SHP77 (cell line): Measurements from ENCODE around the gene CDKN2B-AS1.

Experiments used
- DNase-seq, 2 experiments: peaks; one replicate each; lab custom pipeline; 2025; lab: John Stamatoyannopoulos, UW

CDKN2B-AS1 gene

DNA sequence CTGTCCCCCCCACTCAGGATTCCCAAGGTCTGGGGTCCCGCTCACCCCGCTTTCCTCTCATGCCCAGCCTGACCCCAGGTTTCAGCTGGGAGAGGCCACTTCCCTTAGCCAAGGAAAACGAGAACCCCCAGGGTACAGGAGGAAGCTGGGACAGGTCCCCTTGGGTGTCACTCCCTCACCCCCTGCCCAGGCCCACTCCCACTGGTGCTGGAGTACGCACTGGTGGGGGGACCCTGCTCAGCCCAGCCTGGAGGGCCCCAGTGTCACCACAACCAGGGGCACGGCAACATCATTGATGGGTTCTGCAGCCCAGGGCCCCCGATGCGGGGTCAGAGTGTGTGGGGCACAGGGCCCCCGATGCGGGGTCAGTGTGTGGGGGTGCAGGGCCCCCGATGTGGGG is 159.5 kb downstream of the CDKN2B-AS1 start:
- DNase-seq, result no peak

DNA sequence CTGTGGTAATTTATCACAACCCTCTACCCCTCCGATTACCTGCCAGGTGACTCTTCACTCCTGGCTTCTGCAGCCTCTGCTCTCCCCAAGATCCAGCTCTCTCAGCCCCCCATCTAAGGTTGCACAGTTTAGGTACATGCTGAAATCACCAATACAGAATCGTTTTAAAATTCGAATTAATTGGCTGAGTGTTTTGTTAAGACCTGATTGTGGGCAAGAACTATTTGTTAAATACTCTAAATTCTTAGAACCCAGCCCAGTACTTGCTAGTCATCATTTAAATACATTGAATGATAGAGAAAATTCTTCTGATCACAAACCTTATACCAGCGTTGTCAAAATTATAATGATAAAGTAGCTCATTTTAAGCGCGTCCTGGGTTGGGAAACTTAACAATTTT is 162.0 kb downstream of the CDKN2B-AS1 start:
- no peak for DNase-seq

DNA sequence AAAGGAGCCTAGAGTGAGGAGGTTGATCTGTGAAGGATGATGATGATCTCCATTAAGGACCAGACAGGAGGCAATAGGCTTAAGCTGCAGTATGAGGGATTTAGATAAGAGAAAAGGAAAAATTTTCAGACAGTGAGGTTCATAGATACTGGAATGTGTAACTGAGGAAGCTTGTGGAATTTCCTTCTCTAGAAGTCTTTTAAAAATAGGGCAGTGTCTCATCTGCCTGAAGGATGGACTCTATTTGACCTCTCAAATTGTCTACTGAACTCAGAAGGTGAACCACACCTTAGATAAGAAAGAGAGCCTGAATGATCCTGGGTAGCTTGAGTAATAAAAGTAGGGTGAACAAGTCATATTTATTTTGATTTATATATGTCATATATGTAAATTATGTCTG is 162.7 kb downstream of the CDKN2B-AS1 start:
- DNase-seq, result no peak

DNA sequence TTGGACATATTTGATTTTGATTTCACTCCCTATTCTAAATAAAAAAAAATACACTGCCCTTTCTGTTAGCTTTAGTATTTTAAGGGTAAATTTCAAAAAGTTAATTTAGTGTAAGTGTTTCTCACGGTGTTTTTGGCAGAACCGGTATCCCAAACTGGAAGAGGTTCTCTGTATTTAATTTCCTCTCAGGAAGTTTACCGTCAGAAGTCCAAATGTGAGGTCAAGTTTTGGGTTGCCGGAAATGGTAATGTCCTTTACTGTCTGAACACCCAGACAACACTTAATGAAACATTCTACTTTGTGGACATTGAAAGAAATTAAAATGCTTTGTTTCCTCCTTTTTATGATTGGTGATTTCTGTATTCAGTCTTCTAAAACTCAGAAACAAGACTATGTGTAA is 163.2 kb downstream of the CDKN2B-AS1 start:
- DNase-seq, result no peak

DNA sequence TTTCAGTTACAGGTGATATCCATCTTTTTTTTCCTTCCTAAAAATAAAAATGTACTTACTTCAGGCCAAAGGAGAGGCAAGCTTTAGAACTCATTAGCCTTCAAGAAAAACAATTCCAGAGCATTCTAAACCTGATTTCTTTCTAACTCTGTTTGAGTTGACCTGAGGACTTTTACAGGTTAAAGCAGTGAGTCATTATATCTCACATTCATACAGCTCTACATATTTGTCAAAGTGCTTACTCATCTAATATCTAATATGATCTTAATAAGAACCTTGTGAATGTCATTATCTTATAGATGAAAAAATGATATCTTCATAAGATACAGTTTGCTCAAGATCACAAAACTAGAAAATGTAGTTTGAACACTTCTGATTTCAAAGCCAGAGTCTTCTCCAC is 163.7 kb downstream of the CDKN2B-AS1 start:
- DNase-seq, result no peak

DNA sequence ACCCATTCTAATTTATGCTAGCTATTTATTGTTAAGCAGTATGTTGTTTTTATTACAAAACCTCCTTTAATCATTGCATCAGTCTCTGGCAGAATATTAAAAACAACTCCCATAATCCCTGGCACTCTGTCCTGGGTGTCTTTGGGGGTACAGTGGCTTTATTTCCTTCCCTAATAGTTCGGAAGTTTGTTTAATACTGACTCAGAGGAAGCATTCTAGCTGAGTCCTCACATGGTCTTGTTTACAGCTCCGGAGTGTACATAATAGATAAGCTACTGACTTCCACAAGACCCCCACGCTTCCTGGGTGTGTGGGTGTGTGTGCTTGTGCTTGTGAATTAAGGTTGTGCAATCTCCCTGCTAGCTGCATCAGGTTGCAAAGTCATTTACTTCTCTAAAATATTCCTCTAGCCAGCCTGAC is 164.3 kb downstream of the CDKN2B-AS1 start:
- no peak for DNase-seq

DNA sequence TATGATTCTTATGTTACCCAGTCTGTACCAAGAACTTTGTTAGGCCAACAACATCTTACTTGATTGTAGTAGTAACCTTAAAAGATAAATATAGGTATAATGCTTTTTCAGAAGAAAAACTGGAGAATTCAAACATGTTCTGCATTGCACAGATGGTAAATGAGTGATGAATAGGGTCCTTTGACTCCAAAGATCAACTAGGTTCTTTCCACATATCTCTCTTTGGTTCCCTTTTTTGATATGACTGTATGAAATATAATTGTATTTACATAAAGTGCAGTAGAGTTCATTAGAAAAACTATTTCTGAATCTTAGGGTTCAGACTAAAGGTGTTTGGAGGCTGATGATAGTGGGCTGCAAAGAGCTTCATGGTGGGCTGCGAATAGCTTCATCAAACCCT is 165.0 kb downstream of the CDKN2B-AS1 start:
- no peak for DNase-seq

DNA sequence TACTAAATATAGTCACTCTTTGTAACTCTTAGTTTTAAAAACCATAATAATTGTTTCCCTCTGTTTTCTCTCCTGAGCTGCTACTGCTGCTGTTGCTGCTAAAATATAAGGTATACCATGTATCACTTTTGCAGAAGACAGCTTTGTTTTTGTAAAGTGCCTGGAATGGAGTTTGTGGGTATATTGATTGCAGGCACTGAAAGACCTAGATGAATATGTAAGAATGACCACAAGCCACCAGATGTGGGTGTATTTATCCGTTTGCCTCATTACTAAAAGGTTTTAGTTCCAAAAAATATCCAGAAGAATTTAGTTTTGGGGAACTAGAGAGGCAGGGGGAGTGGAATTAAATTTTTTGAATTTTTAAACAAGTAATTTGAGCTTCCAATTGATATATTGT is 165.6 kb downstream of the CDKN2B-AS1 start:
- no peak for DNase-seq

DNA sequence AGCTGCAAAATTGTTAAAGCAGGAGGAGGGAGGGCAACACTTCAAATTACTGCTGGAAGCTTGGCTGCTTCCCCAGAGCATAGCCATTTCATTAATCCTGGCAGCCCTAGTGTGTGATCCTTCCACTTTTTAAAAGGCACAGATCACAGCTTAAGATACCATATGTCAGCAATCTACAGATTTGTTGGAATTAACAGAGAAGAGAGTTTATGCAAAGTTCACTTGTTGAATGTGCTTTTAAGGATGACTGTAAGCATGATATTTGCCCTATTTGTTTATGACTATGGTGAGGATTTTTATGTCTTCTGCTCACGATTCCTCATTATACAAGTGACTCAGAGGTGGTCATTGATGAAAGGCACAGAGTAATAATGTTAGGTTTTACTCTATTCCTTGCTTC is 170.6 kb downstream of the CDKN2B-AS1 start:
- no peak for DNase-seq

DNA sequence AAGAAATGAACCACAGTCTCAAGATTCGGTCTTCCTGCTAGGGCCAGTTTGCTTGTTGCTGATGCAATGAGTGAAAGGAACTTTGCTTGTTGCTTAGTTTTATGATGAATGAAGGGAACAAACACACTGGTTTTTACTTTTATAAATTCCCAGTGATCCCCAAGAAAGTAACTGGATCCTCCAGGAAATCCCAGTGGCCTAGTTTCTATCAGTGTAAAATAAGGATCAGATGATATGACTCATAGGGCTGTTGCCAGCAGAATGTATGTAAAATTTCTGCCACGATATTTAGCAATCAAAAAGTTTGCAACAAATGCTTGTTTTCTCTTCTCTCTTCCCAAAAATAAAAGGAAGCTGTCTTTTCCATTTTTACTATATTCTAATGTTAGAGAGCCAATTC is 174.7 kb downstream of the CDKN2B-AS1 start:
- DNase-seq, result no peak

DNA sequence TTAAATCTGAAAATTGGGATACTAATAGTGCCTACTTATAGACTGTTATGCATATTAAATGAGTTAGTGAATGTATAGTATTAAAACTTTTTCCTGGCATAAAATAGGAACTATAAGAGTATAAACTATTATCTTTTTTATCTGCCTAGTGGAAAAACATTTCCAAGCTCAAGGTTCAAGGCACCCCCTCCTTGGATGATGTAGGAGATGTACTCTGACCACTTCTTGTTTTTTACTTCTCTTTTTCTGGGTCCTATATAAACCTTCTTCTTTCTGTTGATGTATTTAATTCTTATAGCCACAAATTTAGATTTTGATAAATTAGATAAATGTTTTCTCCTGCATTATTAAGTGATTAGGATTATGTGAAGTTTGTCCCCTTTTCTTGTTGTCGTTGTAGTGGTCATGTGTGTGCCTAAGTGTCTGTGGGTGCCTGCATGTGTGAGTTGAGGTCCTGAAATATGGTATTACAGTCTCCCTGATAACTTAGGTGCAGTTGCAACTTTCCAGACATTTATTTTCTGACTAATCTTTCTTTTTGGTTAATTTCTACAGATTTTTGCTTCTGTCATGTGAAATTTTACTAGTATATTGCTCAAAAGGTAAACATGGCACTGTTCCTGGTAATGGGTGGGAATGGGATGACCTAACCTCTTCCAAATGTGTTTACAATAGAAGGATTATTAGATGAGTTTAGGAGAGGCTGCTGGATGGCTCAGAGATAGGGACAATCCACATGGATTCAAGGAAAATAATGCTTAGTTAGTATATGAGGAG is 175.3 kb downstream of the CDKN2B-AS1 start:
- no peak for DNase-seq
